Umbilical cord (tissue), 2 donors: ENCODE data around the gene MESP1. TPM values are rescaled to one million over a fixed set of nuclear protein-coding genes. Genes with fewer than 3 reads are reported as not detected.

Experiments used
- DNase-seq: peaks from one replicate; pipeline ENCODE4 v3.0.0-alpha.2; 2015; ENCODE audit warnings: low spot score
- total RNA-seq: library from RNA; depleted of rRNA; stranded (reverse); fragments of >200 nt; gene quantifications from one replicate; pipeline ENCODE4 v1.2.3, GENCODE V29; 2014; ENCODE audit warnings: low replicate concordance; ENCODE audit not compliant: insufficient read depth

MESP1 gene
- total RNA-seq, 1 donor from 2014 or later = 2.9 TPM

DNA sequence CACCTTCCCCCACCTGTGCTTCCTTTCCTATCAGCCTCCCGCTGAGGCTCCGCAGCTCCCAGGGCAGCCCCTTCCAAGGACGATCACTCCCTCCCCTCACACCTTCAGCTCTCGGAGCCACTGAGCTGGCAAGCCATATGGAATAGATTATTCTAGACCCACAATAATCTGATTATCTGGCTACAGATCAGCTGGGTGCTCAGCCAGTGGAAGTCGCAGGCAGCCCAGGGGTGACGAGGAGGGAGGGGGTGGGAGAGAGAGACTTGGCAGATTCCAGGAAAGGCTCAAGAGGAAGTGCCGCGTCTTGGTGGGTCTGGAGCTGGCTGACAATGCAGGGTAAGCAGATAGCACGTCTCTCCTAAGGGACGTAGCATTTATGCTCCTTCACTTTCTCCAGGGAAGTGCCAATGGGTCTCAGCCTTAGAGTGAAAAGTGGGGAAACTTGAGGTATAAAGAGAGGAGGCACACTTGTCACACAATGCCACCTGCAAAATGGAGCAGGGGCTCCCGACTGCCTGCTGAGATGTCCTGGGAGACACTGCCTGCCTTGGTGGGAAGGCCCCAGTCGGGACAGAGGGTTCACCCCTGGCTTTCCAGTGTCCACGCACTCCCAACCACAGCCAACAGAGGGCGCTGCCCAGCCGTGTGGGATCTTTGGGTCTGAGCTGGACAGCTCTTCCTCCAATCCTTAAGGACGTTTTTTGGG, 9.4 kb upstream of the MESP1 start:
- peak; percentile 81 for DNase-seq

DNA sequence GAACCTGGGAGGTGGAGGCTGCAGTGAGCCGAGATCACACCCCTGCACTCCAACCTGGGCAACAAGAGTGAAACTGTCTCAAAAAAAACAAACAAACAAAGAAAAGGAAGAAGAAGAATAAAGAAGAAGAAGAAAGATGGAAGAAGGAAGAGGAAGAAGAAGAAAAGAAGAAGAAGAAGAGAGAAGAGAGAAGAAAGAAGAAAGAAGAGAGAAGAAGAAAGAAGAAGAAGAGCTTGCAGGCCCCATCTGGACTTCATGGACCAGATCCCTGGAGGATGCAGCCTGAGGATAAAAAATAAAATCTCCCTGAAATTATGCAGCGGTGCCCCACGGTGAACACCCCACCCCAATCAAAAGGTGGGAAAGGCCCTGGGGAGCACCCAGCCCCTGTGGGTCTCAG, 8.8 kb upstream of the MESP1 start:
- DNase-seq = no peak

DNA sequence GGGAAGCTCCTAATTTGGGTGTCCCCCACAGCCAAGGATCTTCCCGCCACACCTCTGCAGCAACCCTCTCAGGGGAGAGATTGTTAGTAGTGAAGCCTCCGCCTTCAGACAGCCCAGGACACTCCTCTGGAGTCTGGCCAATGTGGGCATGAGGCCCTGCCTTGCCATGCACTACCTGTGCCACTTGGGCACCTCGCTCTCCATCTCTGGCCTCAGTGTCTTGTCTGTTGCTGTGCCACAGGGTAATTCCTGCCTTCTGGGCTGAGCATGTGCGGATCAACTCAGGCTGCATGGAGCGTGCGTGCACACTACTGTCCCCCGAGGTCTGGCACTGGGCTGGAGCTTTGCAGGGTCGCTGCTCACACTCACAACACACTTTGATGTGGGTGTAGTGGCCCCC, 7.9 kb upstream of the MESP1 start:
- DNase-seq = no peak

DNA sequence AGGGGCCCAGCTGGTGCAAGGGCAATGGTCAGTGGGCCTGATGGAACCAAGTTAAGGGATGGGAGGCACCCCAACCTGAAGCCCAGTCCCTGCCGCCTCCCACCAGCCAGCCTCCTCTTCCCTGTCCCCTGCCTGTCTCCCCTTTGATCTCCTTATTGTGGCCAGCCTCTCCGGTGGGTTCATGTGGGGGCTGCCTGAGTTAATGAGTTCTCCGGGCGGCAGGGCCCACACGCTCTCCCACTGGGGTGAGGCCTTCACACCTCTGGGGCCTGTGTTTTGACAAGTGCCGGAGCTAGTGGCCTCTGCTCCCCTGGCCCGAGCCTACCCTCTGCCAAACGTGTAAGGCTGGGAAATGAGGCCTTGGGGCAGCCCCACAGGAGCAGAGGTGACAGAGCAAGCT, 7.2 kb upstream of the MESP1 start:
- no peak for DNase-seq

DNA sequence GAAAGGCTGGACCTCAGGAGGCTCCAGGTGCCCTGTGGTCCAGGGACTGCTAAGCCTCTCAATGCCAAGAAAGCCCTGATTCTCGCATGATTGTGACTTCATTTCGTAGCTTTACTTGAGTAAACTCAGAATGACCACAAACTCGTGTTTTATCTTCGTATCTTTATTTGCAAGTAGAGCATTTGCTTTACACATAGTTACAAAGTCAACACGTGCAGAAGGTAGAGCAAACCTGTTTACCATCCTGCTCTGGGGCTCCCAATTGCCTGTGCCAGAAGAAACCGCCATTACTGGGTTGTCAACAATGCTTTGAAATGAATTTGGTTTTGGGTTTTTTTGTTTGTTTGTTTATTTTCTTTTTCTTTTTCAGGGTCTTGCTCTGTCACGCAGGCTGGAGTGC, 5.8 kb upstream of the MESP1 start:
- no peak for DNase-seq

DNA sequence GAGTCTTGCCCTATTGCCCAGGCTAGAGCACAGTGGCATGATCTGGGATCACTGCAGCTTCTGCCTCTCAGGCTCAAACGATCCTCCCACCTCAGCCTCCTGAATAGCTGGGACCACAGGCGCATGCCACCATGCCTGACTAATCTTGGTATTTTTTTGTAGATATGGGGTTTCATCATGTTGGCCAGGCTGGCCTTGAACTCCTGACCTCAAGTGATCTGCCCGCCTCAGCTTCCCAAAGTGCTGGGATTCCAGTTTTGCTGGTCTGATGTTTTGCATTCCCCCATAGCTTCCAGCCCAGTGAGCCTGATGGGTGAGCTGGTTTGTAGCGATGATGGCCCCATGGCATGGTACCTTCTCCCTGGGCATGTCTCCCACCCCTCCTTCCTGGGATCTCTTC, 4.7 kb upstream of the MESP1 start:
- DNase-seq = no peak

DNA sequence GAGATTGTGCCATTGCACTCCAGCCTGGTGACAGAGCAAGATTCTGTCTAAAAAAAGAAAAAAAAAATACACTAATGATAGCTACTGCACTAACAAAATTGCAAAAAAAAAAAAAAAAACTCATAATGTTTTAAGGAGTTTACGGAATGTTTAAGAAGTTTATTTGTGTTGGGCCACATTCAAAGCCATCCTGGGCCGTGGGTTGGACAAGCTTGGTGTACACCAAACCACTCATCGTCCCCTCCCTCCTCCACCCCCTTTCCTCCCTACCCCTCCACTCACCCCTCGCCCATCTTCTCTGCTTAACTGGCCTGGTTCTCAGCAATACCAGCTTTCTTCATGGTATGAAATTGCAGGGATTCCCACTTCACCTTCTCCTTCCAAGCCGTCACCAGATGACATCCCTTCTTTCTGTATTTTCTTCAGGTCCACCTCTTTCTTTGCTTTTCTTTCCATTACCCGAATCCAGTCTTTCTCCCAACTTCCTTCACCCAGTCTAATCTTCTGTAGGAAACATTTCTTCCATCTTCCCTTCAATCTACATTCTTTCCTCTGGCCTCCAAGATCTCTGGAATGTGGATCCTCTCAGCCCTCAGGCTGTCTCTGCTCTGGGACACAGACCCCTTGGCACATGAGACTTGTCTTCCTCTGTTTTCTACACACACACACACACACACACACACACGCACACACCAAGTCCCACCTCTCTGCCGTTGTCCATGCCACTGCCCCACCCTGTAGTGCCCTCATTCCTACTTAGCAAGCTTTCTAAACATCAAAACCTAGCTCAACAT, 3.5 kb upstream of the MESP1 start:
- DNase-seq = no peak

DNA sequence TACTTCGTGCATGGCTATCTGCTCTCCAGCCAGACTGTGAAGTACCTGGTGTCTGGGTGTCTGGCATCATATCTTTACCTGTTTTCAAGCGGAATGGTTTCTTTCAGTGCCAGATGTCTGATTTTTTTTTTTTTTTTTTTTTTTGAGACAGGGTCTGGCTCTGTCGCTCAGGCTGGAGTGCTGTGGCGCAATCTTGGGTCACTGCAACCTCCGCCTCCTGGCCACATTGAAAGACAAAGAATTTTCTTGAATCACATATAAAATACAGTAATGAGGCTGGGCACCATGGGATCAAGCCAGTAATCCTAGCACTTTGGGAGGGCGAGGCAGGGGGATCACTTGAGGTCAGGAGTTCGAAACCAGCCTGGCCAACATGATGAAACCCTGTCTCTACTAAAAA, 2.8 kb upstream of the MESP1 start:
- no peak for DNase-seq

DNA sequence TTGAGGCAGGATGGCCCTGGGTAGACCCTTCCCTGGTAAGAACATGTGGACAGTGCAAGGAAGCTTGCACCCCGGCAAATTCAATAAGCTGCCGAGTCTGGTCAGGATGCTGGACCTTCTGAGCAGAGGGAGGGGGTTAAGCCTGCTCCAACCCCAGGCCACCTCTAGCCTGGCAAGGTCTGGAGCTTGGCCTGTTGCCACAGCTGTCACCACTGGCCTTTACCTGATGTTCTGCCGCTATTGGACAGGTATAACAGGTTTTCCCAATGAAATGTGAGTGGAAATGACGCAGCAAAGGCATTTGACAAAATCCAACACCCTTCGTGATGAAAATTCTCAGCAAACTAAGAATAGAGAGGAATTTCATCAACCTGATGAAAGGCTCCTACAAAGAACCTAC, 699 bp upstream of the MESP1 start:
- peak; percentile 61 for DNase-seq

DNA sequence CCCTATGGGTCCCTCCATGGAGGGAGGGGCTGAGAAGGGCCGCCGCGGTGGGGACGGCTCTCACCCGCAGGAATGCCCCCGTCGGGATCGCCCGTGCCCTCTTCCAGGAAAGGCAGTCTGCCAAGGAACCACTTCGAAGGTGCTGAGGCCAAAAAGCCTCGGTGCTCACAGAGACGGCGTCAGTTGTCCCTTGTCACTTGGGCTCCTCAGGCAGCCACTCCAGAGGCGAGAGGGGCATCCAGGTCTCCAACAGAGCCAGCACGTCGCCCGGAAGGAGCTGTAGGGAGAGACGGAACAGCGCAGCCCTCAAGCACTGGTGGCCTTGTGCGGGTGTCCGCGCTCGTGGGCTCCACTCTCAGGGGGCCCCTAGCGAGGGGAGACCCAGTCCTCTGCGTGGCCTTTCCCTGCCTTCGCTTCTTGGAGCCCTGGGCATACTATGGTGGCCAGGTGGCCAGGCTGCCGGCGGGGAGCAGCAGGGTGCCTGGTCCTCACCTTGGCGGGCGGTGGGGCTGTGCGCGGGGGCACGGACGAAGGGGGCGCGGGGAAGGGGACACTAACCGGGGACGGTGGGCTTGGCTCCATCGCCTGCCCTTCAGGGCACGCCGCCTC, 994 bp downstream of the MESP1 start:
- no peak for DNase-seq

DNA sequence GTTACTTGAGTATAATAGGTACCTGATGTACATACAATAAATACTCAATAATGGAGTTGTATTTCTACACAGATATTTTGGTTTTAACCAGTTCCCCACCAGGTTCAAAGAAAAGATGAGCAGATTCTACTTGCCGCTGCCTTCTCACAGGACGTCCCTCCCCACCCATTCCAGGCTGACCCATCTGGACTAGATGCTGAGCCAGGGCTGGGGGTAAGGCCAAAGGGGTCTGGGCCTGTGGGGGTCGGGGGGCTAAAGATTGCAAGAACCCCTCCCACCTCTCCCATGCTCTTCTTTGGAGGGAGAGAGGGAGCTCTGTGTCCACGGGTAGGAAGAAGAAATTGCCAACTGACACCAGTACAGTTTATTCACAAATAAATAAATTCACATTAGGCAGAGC, 1.5 kb downstream of the MESP1 start:
- no peak for DNase-seq

DNA sequence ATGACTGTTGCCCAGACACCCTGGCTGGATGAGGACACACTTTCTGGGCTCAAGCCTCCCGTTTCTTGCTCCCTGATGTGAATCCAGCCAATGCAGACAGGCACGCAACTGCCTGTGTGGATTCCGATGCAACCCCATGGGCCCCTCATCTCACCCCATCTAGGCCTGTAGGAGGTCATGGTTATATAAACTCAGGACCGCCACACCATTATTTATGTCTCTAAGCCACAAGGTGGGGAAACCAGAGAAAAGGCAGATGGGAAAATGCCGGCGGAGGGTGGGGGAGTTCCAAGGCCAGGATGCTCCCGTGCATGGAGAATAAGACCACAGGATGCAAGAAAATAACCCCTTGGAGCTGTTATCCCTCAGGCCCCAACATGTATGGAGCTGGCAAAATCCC, 2.0 kb downstream of the MESP1 start:
- DNase-seq = no peak

DNA sequence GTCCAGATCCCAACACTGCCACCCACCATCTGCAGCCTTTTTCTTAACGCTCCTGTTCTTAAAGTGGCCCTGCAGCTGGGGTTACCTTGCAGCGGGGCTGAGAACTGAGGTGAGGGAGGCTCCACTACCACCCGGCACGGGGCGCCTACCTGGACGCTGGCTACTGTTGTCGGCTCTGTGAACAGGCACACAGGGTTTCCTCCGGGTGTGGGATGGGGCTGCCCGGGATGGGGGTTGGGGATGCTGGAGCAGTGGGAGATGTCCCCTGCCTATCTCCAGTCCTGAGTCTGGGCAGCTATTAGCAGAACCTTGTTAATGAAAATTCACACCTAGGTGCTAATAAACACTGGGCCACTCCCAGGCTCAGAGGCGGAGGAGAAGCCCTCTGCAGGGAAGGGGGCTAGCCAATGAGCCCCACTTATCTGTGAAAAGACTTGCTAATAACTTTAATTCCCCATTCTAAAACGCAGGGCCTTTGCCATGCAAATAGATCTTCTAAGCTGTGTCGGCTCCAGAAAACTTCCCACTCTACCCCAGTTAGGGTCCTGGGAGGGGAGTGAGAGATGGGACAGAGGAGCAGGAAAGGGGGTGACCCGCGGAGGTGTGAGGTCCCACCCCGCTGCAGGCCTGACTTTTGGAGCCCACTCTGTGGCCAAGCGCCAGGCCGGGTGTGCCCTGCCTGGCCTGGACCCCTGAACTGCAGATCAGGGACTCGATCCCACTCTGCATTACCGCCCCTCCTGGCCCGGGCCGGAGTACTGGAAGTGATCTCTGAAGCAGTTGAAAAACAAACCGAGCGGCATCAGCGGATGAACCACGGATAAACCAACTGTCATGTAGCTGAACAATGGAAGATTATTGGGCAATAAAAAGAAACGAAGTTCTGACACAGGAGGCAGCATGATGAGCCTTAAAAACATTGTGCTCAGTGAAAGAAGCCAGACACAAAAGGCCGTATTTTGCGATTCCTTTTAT, 3.1 kb downstream of the MESP1 start:
- DNase-seq = no peak

DNA sequence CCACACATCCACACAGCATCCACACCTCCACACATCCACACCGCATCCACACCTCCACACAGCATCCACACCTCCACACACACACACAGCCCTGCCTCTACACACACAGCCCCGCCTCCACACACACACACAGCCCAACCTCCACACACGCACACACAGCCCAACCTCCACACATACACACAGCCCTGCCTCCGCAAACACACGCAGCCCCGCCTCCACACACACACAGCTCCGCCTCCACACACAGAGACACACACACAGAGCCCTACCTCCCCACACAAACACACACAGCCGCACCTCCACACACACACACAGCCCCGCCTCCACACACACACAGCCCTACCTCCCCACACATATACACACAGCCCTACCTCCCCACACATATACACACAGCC, 4.7 kb downstream of the MESP1 start:
- DNase-seq = no peak

DNA sequence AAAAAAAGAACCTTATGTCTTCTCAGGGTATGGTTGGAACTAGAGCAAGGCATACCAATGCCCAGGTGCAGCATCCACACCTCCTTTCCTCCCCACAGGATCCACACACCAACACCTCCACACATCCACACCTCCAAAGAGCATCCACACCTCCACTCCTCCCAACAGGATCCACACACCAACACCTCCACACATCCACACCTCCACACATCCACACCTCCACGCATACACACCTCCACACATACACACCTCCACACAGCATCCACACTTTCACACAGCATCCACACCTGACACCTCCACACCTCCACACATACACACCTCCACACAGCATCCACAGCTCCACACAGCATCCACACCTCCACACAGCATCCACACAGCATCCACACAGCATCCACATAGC, 5.3 kb downstream of the MESP1 start:
- no peak for DNase-seq

DNA sequence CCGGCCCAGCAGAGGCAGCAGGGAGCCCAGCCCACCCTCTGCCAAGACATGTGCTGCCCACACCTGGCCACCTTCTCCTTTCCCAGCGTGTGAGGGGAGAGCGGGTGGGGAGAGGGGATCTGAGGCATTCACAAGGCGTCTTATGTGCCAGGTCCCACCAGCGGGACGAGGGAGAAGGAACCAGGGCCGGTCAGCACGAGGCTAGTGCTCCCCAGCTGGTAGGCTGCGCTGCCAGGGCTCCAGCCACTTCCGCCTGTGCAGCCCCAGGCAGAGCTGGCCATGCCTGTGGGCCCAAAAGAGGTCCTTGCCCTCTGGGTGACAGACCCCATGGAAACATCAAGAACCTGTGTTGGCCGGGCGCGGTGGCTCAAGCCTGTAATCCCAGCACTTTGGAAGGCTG, 5.9 kb downstream of the MESP1 start:
- DNase-seq = no peak

DNA sequence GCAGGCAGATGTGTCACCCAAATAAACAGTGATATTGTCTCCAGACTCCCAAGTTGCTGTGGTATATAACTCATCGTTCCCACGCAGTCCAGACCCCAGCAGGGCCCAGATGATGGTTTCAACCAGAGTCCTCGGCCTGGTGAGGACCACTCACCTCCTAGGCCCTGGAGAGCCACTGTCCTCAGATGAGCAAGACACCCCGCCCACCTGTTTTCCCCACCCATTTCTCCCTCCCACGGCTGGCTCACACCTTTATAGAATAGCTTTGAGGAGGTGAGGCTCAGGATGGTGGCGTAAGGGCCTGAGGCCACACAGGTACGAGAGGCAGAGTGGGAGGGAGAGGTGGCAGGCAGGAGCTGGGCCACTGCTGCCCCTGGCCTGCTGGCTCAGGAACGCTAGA, 7.5 kb downstream of the MESP1 start:
- no peak for DNase-seq

DNA sequence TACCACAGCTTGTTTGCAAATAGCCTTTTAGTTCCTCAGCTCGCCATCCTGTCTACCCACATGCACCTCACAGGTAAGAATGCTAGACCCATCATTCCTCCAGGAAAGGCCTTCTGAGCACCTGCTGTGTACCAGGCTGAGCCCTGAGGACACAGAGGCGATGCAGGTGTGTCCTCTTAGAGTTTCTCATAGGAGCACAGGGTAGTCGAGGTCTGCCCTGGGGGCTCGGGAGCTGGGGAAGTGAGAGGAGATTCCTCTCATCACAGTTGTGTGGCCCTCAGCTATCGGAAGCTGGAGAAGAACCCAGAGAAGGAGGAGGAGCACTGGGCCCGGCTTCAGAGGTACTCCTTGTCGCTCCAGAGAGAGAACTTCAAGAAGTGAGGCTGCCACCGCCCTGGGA, 8.0 kb downstream of the MESP1 start:
- no peak for DNase-seq

DNA sequence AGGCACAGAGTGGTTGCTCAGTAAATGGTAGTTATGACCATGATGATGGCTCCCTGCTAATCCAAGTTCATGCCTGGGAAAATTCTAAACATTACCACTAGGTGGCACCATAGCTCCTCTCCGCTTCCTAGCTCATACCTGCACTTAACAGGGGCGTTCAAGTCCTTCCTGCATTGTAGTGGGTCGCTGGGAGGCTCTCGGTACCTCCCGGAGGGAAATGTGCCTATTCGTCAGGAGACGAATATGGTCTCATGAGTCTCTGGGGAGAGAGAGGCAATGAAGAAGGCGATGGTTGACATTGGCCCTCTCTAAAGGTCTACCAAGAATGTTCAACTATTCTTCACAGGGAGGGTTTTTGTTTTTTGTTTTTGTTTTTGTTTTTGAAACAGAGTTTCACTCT, 10.9 kb downstream of the MESP1 start:
- DNase-seq = peak; percentile 81

DNA sequence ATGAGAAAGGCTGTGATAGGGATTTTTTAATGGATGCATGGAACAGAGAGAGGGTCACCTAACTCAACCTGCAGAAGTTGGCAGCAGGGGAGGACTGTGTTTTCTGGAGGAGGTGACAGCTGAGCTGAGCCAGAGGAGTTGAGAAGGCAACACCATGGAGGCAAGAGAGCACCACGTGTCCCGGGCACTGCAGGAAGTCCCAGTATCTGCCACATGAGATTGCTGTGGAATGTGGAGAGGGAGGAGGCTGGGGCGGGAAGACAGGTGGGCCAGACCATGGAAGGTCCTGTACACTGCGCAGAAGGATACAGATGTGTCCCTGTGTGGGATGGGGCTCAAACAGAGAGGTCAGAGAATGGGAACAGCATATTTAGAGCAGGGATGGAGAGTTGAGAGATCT, 15.3 kb downstream of the MESP1 start:
- no peak for DNase-seq

DNA sequence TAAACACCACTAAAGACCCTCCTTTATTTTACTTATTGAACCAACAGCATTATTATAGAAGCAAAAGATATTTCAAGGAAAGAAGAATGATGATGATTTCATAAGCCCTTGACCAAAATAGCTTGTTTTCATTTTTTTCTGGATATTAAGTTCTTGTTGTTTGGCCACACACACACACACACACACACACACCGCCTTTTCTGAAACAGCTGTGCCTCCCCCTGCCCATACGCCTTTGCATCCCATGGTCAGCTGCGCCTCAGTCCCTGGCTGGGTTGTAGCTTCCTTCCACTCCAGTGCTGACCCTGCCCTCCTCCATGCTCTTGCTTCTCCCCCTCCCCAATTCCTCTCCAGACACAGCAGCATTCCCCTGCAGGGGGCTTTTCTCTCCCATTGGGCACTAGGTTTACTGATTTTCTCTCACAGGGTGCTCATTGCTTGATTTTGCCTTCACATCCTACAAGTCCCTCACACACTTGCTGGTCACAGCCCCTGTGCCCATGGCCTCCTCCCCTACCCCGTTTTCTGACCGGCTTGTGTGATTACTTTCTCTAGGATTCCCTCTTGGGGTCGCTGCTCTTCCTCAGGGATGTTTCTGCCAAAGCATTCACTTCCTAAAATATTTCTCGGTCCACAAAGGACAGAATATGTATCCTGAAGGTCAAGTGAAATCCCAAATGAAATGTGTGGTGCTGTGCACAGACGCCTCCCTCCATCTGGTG, 18.4 kb downstream of the MESP1 start:
- no peak for DNase-seq
